B cell (primary cell): ENCODE results near the gene KRT9. TPM values are rescaled to one million over a fixed set of nuclear protein-coding genes. Genes with fewer than 3 reads are reported as not detected.

Experiments used
- ATAC-seq: fragments of 200-7000 bp; cut with Tn5 transposase; one replicate; pipeline ENCODE4 v1.10.0; 2021; ENCODE audit warnings: low read depth, mild to moderate bottlenecking, moderate number of reproducible peaks, moderate library complexity
- CTCF ChIA-PET: fragments of 350-600 bp; sonication (Branson Sonifier 250); formaldehyde crosslinking; loops from one replicate; lab custom pipeline; 2021; ENCODE audit warnings: antibody characterized with exemption, inconsistent platforms; lab: Charles Lee
- POLR2A ChIA-PET: fragments of 350-600 bp; sonication (Branson Sonifier 250); formaldehyde crosslinking; loops from one replicate; lab custom pipeline; 2021; ENCODE audit warnings: antibody characterized with exemption; lab: Charles Lee
- DNase-seq: peaks from one replicate; pipeline ENCODE4 v3.0.0; 2013
- H2AFZ ChIP-seq: 2 replicates; pipeline ENCODE4 v1.6.1; 2012; ENCODE audit warnings: mild to moderate bottlenecking, low read depth, low read length; ENCODE audit not compliant: insufficient read depth, poor library complexity, severe bottlenecking
- H3K27ac ChIP-seq, 2 donors: 1 replicate in 1 of 2; 2 replicates in 1 of 2; pipeline ENCODE4 v1.5.1; 2012 to 2013; ENCODE audit warnings: low read length in 2 of 2, mild to moderate bottlenecking in 2 of 2, moderate library complexity in 1 of 2
- H3K27me3 ChIP-seq, 4 experiments: fragments of 200-600 bp in 1 of 4; sonication (generic) in 1 of 4; replicated peaks in 1 of 4; 1 replicate in 2 of 4; 2 replicates in 2 of 4; pipeline versions ENCODE4 v1.6.1 to v1.7.0; 2013 to 2016; ENCODE audit warnings: low read length in 3 of 4, mild to moderate bottlenecking in 2 of 4, mixed read lengths in 1 of 4, moderate library complexity in 1 of 4; ENCODE audit not compliant: insufficient read depth in 4 of 4, control insufficient read depth in 3 of 4; ENCODE audit errors: control extremely low read depth in 1 of 4
- H3K36me3 ChIP-seq, 2 experiments: replicated peaks in 1 of 2; 1 replicate in 1 of 2; 2 replicates in 1 of 2; pipeline versions ENCODE4 v1.6.1 to v1.7.1; 2013; ENCODE audit warnings: low read length in 1 of 2; ENCODE audit not compliant: insufficient read depth in 2 of 2, control insufficient read depth in 1 of 2; ENCODE audit errors: control extremely low read depth in 1 of 2, extremely low read depth in 1 of 2
- H3K4me1 ChIP-seq, 2 donors: fragments of 200-600 bp in 1 of 2; sonication (generic) in 1 of 2; 1 replicate in 1 of 2; 2 replicates in 1 of 2; pipeline versions ENCODE4 v1.5.1 to v1.6.1; 2013 to 2017; ENCODE audit warnings: low read length in 2 of 2; ENCODE audit not compliant: control insufficient read depth in 2 of 2, insufficient read depth in 2 of 2
- H3K4me2 ChIP-seq: replicated peaks from 2 replicates; pipeline ENCODE3; 2012; ENCODE audit warnings: mild to moderate bottlenecking, low read depth, low read length; ENCODE audit not compliant: poor library complexity, severe bottlenecking
- H3K4me3 ChIP-seq, 5 experiments: fragments of 200-600 bp in 1 of 5; sonication (generic) in 1 of 5; 1 replicate in 3 of 5; 2 replicates in 2 of 5; pipeline versions ENCODE4 v1.5.1 to v1.7.0; 2011 to 2016; ENCODE audit warnings: low read length in 4 of 5, mild to moderate bottlenecking in 4 of 5, low read depth in 2 of 5, control low read depth in 1 of 5, moderate library complexity in 1 of 5; ENCODE audit not compliant: insufficient read depth in 1 of 5; ENCODE audit errors: control extremely low read depth in 1 of 5, extremely low read depth in 1 of 5
- H3K79me2 ChIP-seq: fragments of 200-600 bp; sonication (generic); one replicate; pipeline ENCODE4 v1.6.0; 2016; ENCODE audit warnings: low read length; ENCODE audit not compliant: control insufficient read depth, insufficient read depth
- H3K9ac ChIP-seq: fragments of 200-600 bp; sonication (generic); 2 replicates; pipeline ENCODE4 v1.6.1; 2017; ENCODE audit warnings: mild to moderate bottlenecking, low read length, moderate library complexity
- H3K9me3 ChIP-seq, 3 donors: one replicate each; pipeline versions ENCODE4 v1.6.1 to v1.7.1; 2013; ENCODE audit warnings: low read length in 2 of 3; ENCODE audit not compliant: control insufficient read depth in 2 of 3, insufficient read depth in 1 of 3; ENCODE audit errors: control extremely low read depth in 1 of 3
- H4K20me1 ChIP-seq: 2 replicates; pipeline ENCODE4 v1.6.0; 2012; ENCODE audit warnings: mild to moderate bottlenecking, low read length; ENCODE audit not compliant: insufficient read depth, control insufficient read depth, poor library complexity, severe bottlenecking
- H3K27ac Mint-ChIP-seq: one replicate; pipeline ENCODE4 v1.8.0; 2021; ENCODE audit warnings: mixed read lengths
- H3K27me3 Mint-ChIP-seq: one replicate; pipeline ENCODE4 v1.8.0; 2021; ENCODE audit warnings: mixed read lengths
- H3K4me1 Mint-ChIP-seq: one replicate; pipeline ENCODE4 v1.8.0; 2021; ENCODE audit warnings: mixed read lengths
- H3K4me3 Mint-ChIP-seq: one replicate; pipeline ENCODE4 v1.8.0; 2021; ENCODE audit warnings: mixed read lengths
- H3K9me3 Mint-ChIP-seq: one replicate; pipeline ENCODE4 v1.8.0; 2022; ENCODE audit warnings: mixed read lengths; ENCODE audit not compliant: insufficient read depth
- CTCF ChIP-seq: fragments of 200-600 bp; IDR thresholded peaks from one replicate; pipeline ENCODE4 v1.8.0; 2022; ENCODE audit warnings: antibody characterized with exemption, mild to moderate bottlenecking
- EZH2 ChIP-seq: IDR thresholded peaks from 2 replicates; pipeline ENCODE4 v1.6.1; 2012; ENCODE audit warnings: borderline replicate concordance, low read depth, mild to moderate bottlenecking, moderate library complexity, low read length; ENCODE audit not compliant: insufficient read depth, poor library complexity, severe bottlenecking
- WGBS: methylation state at CpG from one replicate; pipeline ENCODE4 v1.1.5; 2013; ENCODE audit warnings: missing lambda C conversion rate; ENCODE audit not compliant: insufficient coverage; 5-methylcytosine and 5-hydroxymethylcytosine counted together
- intact Hi-C: fragments of 100-400 bp; cut with micrococcal nuclease; formaldehyde crosslinking; loops from one replicate; pipeline ENCODE4 v1.10.0; 2022
- polyA plus RNA-seq: library from polyadenylated mRNA; depleted of rRNA; stranded (reverse); fragments of >200 nt; gene quantifications from 2 replicates; pipeline ENCODE4 v1.2.3, GENCODE V29; 2012
- total RNA-seq, 2 donors: library from RNA; stranded (reverse); fragments of 120-200 nt in 1 of 2; gene quantifications; 1 replicate in 1 of 2; 2 replicates in 1 of 2; pipeline versions ENCODE4 v1.2.3 to v1.2.4, GENCODE V29; 2013 to 2022

The KRT9 gene
- total and polyA plus RNA-seq, 2 donors (not counting 1 experiment from before 2014, with no cell fraction given) = not detected

GRCh38 chr17:41516147-41516829, 55.6 kb downstream of the KRT9 start:
- Histone ChIP-seq H3K36me3 (no peaks in the 10 kb centered on the region), H3K9ac (no peak overlapping the region), H3K27me3 (peaks cover 0 to 2% (median 0%) of the 10 kb centered on the region in 4 experiments), H3K9me3 (no peaks in the 10 kb centered on the region), H3K79me2 (no peaks in the 10 kb centered on the region), H4K20me1 (no peaks in the 10 kb centered on the region), H3K4me1 (no peaks in the 10 kb centered on the region), H2AFZ (no peak overlapping the region), H3K4me2 (no peak overlapping the region), H3K27ac (no peak overlapping the region), H3K4me3 (no peak overlapping the region)
- no peaks in the 10 kb centered on the region for H3K4me1 Mint-ChIP-seq
- DNase-seq (no peak), ATAC-seq (no peak)
- TF ChIP-seq CTCF = no peak
- TF ChIP-seq EZH2 = no peak
- no peaks in the 10 kb centered on the region for H3K9me3 Mint-ChIP-seq
- ChIA-PET POLR2A (no interaction called here), CTCF (no interaction called here)
- no peak overlapping the region for H3K4me3 Mint-ChIP-seq
- H3K27ac Mint-ChIP-seq = no peak overlapping the region
- intact Hi-C loops = no loop called here
- WGBS = 83% methylated on average over 13 of the region's 14 CpGs
- peaks cover 38% of the 10 kb centered on the region for H3K27me3 Mint-ChIP-seq

Other genes starting within 250 kb of the KRT9 start
- gene KRT33A, start 221.2 kb downstream of the KRT9 start, total RNA-seq = not detected in 2 replicates
- gene KRT33A, start 221.2 kb downstream of the KRT9 start, polyA plus RNA-seq = not detected in 2 replicates
- not detected in 2 replicates for gene KRT33B, start 202.2 kb downstream of the KRT9 start, total RNA-seq
- not detected in 2 replicates for gene KRT33B, start 202.2 kb downstream of the KRT9 start, polyA plus RNA-seq
- gene KRT34, start 189.8 kb downstream of the KRT9 start, total RNA-seq = not detected in 2 replicates
- not detected in 2 replicates for gene KRT34, start 189.8 kb downstream of the KRT9 start, polyA plus RNA-seq
- gene KRT31, start 174.5 kb downstream of the KRT9 start, total RNA-seq = not detected in 2 replicates
- gene KRT31, start 174.5 kb downstream of the KRT9 start, polyA plus RNA-seq = not detected in 2 replicates
- gene KRT37, start 147.5 kb downstream of the KRT9 start, total RNA-seq = not detected in 2 replicates
- not detected in 2 replicates for gene KRT37, start 147.5 kb downstream of the KRT9 start, polyA plus RNA-seq
- gene KRT38, start 131.1 kb downstream of the KRT9 start, total RNA-seq = not detected in 2 replicates
- gene KRT38, start 131.1 kb downstream of the KRT9 start, polyA plus RNA-seq = not detected in 2 replicates
- gene KRT32, start 104.7 kb downstream of the KRT9 start, total RNA-seq = not detected in 2 replicates
- gene KRT32, start 104.7 kb downstream of the KRT9 start, polyA plus RNA-seq = not detected in 2 replicates
- not detected in 2 replicates for gene KRT35, start 90.9 kb downstream of the KRT9 start, total RNA-seq
- gene KRT35, start 90.9 kb downstream of the KRT9 start, polyA plus RNA-seq = not detected in 2 replicates
- not detected in 2 replicates for gene KRT36, start 82.1 kb downstream of the KRT9 start, total RNA-seq
- gene KRT36, start 82.1 kb downstream of the KRT9 start, polyA plus RNA-seq = not detected in 2 replicates
- gene KRT13, start 66.4 kb downstream of the KRT9 start, total RNA-seq = not detected in 2 replicates
- not detected in 2 replicates for gene KRT13, start 66.4 kb downstream of the KRT9 start, polyA plus RNA-seq
- gene KRT15, start 53.2 kb downstream of the KRT9 start, total RNA-seq = not detected in 2 replicates
- not detected in 2 replicates for gene KRT15, start 53.2 kb downstream of the KRT9 start, polyA plus RNA-seq
- gene KRT19, start 43.8 kb downstream of the KRT9 start, total RNA-seq = not detected in 2 replicates
- not detected in 2 replicates for gene KRT19, start 43.8 kb downstream of the KRT9 start, polyA plus RNA-seq
- not detected in 2 replicates for gene KRT14, start 14.8 kb upstream of the KRT9 start, total RNA-seq
- gene KRT14, start 14.8 kb upstream of the KRT9 start, polyA plus RNA-seq = not detected in 2 replicates
- not detected in 2 replicates for gene KRT16, start 40.7 kb upstream of the KRT9 start, total RNA-seq
- not detected in 2 replicates for gene KRT16, start 40.7 kb upstream of the KRT9 start, polyA plus RNA-seq
- gene KRT17, start 52.5 kb upstream of the KRT9 start, total RNA-seq = not detected in 2 replicates
- gene KRT17, start 52.5 kb upstream of the KRT9 start, polyA plus RNA-seq = not detected in 2 replicates
- 753 and 773 TPM in 2 replicates for gene EIF1, start 116.8 kb upstream of the KRT9 start, total RNA-seq
- 2,045 and 2,985 TPM in 2 replicates for gene EIF1, start 116.8 kb upstream of the KRT9 start, polyA plus RNA-seq
- not detected in 2 replicates for gene GAST, start 140.3 kb upstream of the KRT9 start, total RNA-seq
- not detected in 2 replicates for gene GAST, start 140.3 kb upstream of the KRT9 start, polyA plus RNA-seq
- gene HAP1, start 162.6 kb upstream of the KRT9 start, total RNA-seq = 0.15 and 0.37 TPM in 2 replicates
- gene HAP1, start 162.6 kb upstream of the KRT9 start, polyA plus RNA-seq = 0.03 TPM in 2 replicates
- gene JUP, start 214.7 kb upstream of the KRT9 start, total RNA-seq = 56.1 and 63.3 TPM in 2 replicates
- 42.6 and 62.9 TPM in 2 replicates for gene JUP, start 214.7 kb upstream of the KRT9 start, polyA plus RNA-seq
- gene P3H4, start 239.9 kb upstream of the KRT9 start, total RNA-seq = 2.5 and 2.8 TPM in 2 replicates
- gene P3H4, start 239.9 kb upstream of the KRT9 start, polyA plus RNA-seq = 1.3 TPM in 2 replicates
- gene FKBP10, start 240.9 kb upstream of the KRT9 start, total RNA-seq = 0.34 and 0.70 TPM in 2 replicates
- 0.21 and 0.40 TPM in 2 replicates for gene FKBP10, start 240.9 kb upstream of the KRT9 start, polyA plus RNA-seq